Left lung (tissue), 10 donors: ENCODE measurements around the gene OGA. TPM values are rescaled to one million over a fixed set of nuclear protein-coding genes. Genes with fewer than 3 reads are reported as not detected.

Experiments
- ATAC-seq: fragments of 200-7000 bp; cut with Tn5 transposase; one replicate; pipeline ENCODE4 v1.9.1; 2020; ENCODE audit warnings: moderate library complexity
- DNase-seq, 4 donors: peaks; one replicate each; pipeline ENCODE4 v3.0.0-alpha.2; 2013 to 2020
- H3K27ac ChIP-seq, 2 donors: fragments of 200-600 bp; sonication (generic) in 1 of 2; one replicate each; pipeline versions ENCODE4 v1.5.0 to v1.8.0; 2020 to 2021
- H3K27me3 ChIP-seq, 2 donors: fragments of 200-600 bp; sonication (generic) in 1 of 2; one replicate each; pipeline versions ENCODE4 v1.5.0 to v1.8.0; 2020 to 2021
- H3K36me3 ChIP-seq, 2 donors: fragments of 200-600 bp; sonication (generic) in 1 of 2; one replicate each; pipeline versions ENCODE4 v1.5.0 to v1.8.0; 2020 to 2021
- H3K4me1 ChIP-seq, 2 donors: fragments of 200-600 bp; one replicate each; pipeline ENCODE4 v1.8.0; 2021
- H3K4me3 ChIP-seq, 2 donors: fragments of 200-600 bp; sonication (generic) in 1 of 2; one replicate each; pipeline versions ENCODE4 v1.5.0 to v1.8.0; 2020 to 2021; ENCODE audit warnings: mild to moderate bottlenecking in 1 of 2
- H3K9me3 ChIP-seq, 2 donors: fragments of 200-600 bp; sonication (generic) in 1 of 2; one replicate each; pipeline versions ENCODE4 v1.5.0 to v1.8.0; 2020 to 2021
- intact Hi-C, 2 donors: fragments of 100-400 bp; cut with DNase I; formaldehyde crosslinking; loops; one replicate each; pipeline versions ENCODE4 v1.11.2 to v1.14.2; 2022
- polyA plus RNA-seq, 6 donors: library from polyadenylated mRNA; unstranded; fragments of 120-200 nt; gene quantifications; one replicate each; pipeline ENCODE4 v1.2.1, GENCODE V29; 2013; ENCODE audit not compliant: insufficient read length in 6 of 6
- total RNA-seq, 2 donors: library from RNA; stranded (reverse); fragmentation: NEBNext Ultra II Directional; extraction: Animal tissue kit (Norgen Biotek cat#: 25700); gene quantifications; one replicate each; pipeline ENCODE4 v1.2.1, GENCODE V29; 2021
- TF ChIP-seq, protein P1 (sequence below), 2 donors: fragments of 200-600 bp; sonication (generic) in 1 of 2; IDR thresholded peaks; one replicate each; pipeline versions ENCODE4 v1.5.0 to v1.8.0; 2021; ENCODE audit warnings: antibody characterized with exemption in 2 of 2
- donor health status: DM: no; HTN: yes; CAD: no.
- donor health status: DM: no; HTN: no; CAD: no.

The OGA gene
- total and polyA plus RNA-seq, 8 donors, result 72.6 to 288 (median 232) TPM

DNA sequence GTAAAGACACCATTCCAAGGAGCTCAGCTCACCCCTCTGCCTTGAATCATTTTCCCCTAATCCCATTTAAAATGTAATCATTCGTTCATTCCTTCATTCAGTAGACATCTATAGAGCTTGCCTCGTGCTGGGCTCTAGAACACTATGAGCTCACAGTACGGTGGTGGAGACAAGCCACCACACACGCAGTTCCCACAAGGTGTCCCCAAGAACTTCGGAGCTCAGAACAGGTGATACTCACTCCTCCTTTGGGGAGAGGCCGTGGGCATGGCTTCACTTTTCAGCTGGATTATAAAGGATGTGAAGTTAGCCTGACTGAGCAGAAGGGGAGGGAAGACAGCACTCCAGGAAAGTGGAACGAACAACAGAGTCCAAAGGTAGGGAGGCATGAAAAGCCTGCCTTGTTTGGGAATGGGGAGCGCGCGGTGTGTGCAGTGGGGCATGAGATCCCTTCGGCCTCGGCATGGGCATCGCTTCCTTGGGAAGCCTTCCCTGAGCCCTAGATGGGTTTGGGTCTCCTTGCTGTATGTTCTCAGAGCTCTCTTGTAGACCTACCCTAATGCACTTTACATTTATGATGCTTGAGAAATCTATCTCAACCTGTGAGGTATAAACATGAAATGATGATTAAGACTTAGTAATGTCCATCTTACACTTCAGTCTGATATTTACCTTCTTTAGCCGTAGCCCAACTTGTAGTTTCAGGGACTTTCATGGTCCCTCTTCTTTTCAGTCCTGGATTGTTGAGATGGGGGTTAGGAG lies 809 bp upstream of the OGA start:
- DNase-seq (no peak), ATAC-seq (peak; percentile 6)
- intact Hi-C loops, result no loop called here
- Histone ChIP-seq H3K27me3 (no peaks in the 10 kb centered on the region), H3K36me3 (no peaks in the 10 kb centered on the region), H3K27ac (peak overlapping the region; percentile 94), H3K9me3 (no peaks in the 10 kb centered on the region), H3K4me1 (peaks cover 24 to 39% of the 10 kb centered on the region in 2 donors), H3K4me3 (peak overlapping the region; percentile 97 to 100)
- TF ChIP-seq, protein P1, sequence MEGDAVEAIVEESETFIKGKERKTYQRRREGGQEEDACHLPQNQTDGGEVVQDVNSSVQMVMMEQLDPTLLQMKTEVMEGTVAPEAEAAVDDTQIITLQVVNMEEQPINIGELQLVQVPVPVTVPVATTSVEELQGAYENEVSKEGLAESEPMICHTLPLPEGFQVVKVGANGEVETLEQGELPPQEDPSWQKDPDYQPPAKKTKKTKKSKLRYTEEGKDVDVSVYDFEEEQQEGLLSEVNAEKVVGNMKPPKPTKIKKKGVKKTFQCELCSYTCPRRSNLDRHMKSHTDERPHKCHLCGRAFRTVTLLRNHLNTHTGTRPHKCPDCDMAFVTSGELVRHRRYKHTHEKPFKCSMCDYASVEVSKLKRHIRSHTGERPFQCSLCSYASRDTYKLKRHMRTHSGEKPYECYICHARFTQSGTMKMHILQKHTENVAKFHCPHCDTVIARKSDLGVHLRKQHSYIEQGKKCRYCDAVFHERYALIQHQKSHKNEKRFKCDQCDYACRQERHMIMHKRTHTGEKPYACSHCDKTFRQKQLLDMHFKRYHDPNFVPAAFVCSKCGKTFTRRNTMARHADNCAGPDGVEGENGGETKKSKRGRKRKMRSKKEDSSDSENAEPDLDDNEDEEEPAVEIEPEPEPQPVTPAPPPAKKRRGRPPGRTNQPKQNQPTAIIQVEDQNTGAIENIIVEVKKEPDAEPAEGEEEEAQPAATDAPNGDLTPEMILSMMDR (IDR thresholded peaks at IDR 0.05), result no peak

- H3K27ac ChIP-seq, result peak overlapping the region; percentile 94
- H3K4me1 ChIP-seq, result peaks cover 27 to 54% of the 10 kb centered on the region in 2 donors
- peak overlapping the region; percentile 97 to 100 for H3K4me3 ChIP-seq
- H3K27me3 ChIP-seq, result no peaks in the 10 kb centered on the region
- intact Hi-C loops, result no loop called here
- TF ChIP-seq, protein P1 (IDR thresholded peaks at IDR 0.05), result no peak
- H3K36me3 ChIP-seq, result peaks cover 0 to 4% of the 10 kb centered on the region in 2 donors
- no peaks in the 10 kb centered on the region for H3K9me3 ChIP-seq
- DNase-seq (peak; percentile 86 to 95 (median 91)), ATAC-seq (peak; percentile 67)
Measured at GRCh38 chr10:101817337-101818118, 716 bp downstream of the OGA start.

- no peak for ATAC-seq
- TF ChIP-seq, protein P1 (IDR thresholded peaks at IDR 0.05), result no peak
Measured at GRCh38 chr10:101816913-101817336, 1.3 kb downstream of the OGA start.

DNA sequence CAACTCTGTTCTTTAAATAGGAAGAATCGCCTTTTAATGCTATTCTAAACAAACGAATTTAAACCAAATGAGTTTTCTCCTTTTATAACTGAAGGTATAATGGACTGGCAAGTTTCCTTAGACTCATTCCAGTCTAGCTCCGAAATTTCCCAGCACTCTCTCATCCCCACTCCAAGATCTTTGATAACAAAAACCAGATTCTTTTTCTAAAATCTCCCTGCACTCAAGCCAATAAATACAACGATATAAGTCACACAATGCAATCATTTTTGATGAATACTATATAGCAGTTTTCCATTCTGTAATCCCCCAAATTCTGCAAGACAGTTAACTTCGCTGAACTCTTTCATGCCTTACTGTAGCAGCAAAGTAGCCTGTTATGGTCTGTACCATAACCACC lies 1.9 kb downstream of the OGA start:
- TF ChIP-seq, protein P1 (IDR thresholded peaks at IDR 0.05), result no peak
- Histone ChIP-seq H3K4me1 (peaks cover 27 to 62% of the 10 kb centered on the region in 2 donors), H3K27me3 (no peaks in the 10 kb centered on the region), H3K27ac (peak overlapping the region; percentile 23 to 94), H3K36me3 (peaks cover 0 to 16% of the 10 kb centered on the region in 2 donors), H3K9me3 (no peaks in the 10 kb centered on the region), H3K4me3 (peak overlapping the region; percentile 97 to 100)
- ATAC-seq (no peak), DNase-seq (no peak)
- intact Hi-C loops, result no loop called here

More at GRCh38 chr10:101816913-101817336, 1.3 kb downstream of the OGA start:
- no peak for DNase-seq
- H3K4me1 ChIP-seq, result peaks cover 27 to 60% of the 10 kb centered on the region in 2 donors
- peak overlapping the region; percentile 94 for H3K27ac ChIP-seq
- no peaks in the 10 kb centered on the region for H3K9me3 ChIP-seq
- intact Hi-C loops, result no loop called here
- H3K4me3 ChIP-seq, result peak overlapping the region; percentile 97 to 100
- H3K27me3 ChIP-seq, result no peaks in the 10 kb centered on the region
- peaks cover 0 to 10% of the 10 kb centered on the region in 2 donors for H3K36me3 ChIP-seq
